Suprapubic skin (tissue), 3 donors: ENCODE measurements around the gene SIRPA.

Source experiments
- POLR2AphosphoS5 ChIP-seq, 3 donors: sonication (generic); formaldehyde crosslinking; IDR thresholded peaks; one replicate each; pipeline ENCODE4 v1.6.1; 2017; ENCODE audit warnings: antibody characterized with exemption in 3 of 3
- TF ChIP-seq, protein P1 (sequence below), 2 donors: fragments of 200-600 bp in 1 of 2; fragments of 450-650 bp in 1 of 2; sonication (generic) in 1 of 2; IDR thresholded peaks; one replicate each; pipeline ENCODE4 v1.5.1; 2016 to 2019; ENCODE audit warnings: antibody characterized with exemption in 2 of 2, mild to moderate bottlenecking in 1 of 2, moderate library complexity in 1 of 2

DNA sequence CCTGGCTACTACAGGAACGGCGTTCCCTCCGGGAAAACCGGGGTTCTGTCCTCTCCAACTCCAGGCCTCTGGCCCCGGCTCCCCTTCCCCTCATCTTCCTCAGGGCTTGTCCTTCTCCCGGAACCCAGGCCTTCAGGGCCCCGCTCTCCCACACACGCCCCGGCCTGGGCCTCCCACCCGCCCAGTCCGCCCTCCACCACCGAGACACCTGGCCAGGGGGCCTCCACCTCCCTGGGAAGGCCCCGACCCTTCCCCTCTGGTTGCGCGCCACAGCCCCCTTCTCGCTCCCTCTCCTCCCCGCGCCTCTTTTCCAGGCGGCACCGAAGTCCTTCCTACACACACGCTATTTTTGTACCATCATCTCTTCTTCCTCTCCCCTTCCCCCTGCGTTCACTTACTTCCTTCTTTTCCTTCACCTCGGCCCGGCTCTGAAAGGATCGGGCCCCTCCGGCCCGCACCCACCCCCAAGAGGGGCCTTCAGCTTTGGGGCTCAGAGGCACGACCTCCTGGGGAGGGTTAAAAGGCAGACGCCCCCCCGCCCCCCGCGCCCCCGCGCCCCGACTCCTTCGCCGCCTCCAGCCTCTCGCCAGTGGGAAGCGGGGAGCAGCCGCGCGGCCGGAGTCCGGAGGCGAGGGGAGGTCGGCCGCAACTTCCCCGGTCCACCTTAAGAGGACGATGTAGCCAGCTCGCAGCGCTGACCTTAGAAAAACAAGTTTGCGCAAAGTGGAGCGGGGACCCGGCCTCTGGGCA, 1.3 kb upstream of the SIRPA start:
- TF ChIP-seq, protein P1, sequence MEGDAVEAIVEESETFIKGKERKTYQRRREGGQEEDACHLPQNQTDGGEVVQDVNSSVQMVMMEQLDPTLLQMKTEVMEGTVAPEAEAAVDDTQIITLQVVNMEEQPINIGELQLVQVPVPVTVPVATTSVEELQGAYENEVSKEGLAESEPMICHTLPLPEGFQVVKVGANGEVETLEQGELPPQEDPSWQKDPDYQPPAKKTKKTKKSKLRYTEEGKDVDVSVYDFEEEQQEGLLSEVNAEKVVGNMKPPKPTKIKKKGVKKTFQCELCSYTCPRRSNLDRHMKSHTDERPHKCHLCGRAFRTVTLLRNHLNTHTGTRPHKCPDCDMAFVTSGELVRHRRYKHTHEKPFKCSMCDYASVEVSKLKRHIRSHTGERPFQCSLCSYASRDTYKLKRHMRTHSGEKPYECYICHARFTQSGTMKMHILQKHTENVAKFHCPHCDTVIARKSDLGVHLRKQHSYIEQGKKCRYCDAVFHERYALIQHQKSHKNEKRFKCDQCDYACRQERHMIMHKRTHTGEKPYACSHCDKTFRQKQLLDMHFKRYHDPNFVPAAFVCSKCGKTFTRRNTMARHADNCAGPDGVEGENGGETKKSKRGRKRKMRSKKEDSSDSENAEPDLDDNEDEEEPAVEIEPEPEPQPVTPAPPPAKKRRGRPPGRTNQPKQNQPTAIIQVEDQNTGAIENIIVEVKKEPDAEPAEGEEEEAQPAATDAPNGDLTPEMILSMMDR (IDR thresholded peaks at IDR 0.05), result peak in 1 of 2 donors; percentile 7
- TF ChIP-seq POLR2AphosphoS5 (IDR thresholded peaks at IDR 0.05), result no peak
